ENCODE data around the gene KIAA0753.
"Not testable (repeated sequence)": the region's sequence is repeated elsewhere in the genome, so short reads cannot be mapped to it uniquely, and the experiment has no call there.

DNA sequence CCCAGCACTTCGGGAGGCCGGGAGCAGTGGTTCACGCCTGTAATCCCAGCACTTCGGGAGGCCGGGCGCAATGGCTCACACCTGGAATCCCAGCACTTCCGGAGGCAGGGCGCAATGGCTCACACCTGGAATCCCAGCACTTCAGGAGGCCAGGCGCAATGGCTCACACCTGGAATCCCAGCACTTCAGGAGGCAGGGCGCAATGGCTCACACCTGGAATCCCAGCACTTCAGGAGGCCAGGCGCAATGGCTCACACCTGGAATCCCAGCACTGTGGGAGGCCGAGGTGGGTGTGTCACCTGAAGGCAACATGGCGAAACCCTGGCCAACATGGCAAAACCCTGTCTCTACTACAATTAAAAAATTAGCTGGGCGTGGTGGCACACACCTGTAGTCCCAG is 47.1 kb downstream of the KIAA0753 start:
- TF ChIP-seq, protein P1, sequence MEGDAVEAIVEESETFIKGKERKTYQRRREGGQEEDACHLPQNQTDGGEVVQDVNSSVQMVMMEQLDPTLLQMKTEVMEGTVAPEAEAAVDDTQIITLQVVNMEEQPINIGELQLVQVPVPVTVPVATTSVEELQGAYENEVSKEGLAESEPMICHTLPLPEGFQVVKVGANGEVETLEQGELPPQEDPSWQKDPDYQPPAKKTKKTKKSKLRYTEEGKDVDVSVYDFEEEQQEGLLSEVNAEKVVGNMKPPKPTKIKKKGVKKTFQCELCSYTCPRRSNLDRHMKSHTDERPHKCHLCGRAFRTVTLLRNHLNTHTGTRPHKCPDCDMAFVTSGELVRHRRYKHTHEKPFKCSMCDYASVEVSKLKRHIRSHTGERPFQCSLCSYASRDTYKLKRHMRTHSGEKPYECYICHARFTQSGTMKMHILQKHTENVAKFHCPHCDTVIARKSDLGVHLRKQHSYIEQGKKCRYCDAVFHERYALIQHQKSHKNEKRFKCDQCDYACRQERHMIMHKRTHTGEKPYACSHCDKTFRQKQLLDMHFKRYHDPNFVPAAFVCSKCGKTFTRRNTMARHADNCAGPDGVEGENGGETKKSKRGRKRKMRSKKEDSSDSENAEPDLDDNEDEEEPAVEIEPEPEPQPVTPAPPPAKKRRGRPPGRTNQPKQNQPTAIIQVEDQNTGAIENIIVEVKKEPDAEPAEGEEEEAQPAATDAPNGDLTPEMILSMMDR (conservative IDR thresholded peaks at IDR 0.05; ENCODE audit: low read length) = not testable (repeated sequence)
- TF ChIP-seq EZH2phosphoT487 (IDR thresholded peaks at IDR 0.05; ENCODE audit: borderline replicate concordance, low read depth, low read length) = not testable (repeated sequence)

Measured in OCI-LY7 (cell line).